H1 (cell line): ENCODE results near the gene SPAG5. TPM values are rescaled to one million over a fixed set of nuclear protein-coding genes. Genes with fewer than 3 reads are reported as not detected.

Experiments used
- BACH1 ChIP-seq: IDR thresholded peaks from 2 replicates; pipeline ENCODE4 v1.6.1; 2012; ENCODE audit warnings: low read length, improper control_type of control experiment
- EZH2 ChIP-seq: fragments of 200-600 bp; sonication (generic); IDR thresholded peaks from 2 replicates; pipeline ENCODE4 v1.7.1; 2012; ENCODE audit warnings: low read depth, mild to moderate bottlenecking, moderate library complexity, low read length, inconsistent platforms; ENCODE audit not compliant: severe bottlenecking
- GTF2F1 ChIP-seq: IDR thresholded peaks from 2 replicates; pipeline ENCODE4 v1.6.1; 2012; ENCODE audit warnings: low read depth, low read length, improper control_type of control experiment, borderline replicate concordance
- KDM4A ChIP-seq: IDR thresholded peaks from one replicate; pipeline ENCODE4 v1.7.1; 2012; ENCODE audit warnings: low read depth, mild to moderate bottlenecking, moderate library complexity, low read length, inconsistent platforms; ENCODE audit not compliant: severe bottlenecking
- SRF ChIP-seq: IDR thresholded peaks from 2 replicates; pipeline ENCODE4 v1.6.1; 2011; ENCODE audit warnings: mild to moderate bottlenecking, low read depth, low read length, moderate library complexity
- ZNF274 ChIP-seq: IDR thresholded peaks from 2 replicates; pipeline ENCODE4 v1.7.0; 2012; ENCODE audit warnings: low read length, borderline replicate concordance; ENCODE audit errors: extremely low read depth
- polyA plus RNA-seq, 7 experiments: library from polyadenylated mRNA; depleted of rRNA in 3 of 7; stranded (reverse) in 5 of 7; unstranded in 2 of 7; fragments of >200 nt in 5 of 7; fragments of 200-250 nt in 2 of 7; gene quantifications; 1 replicate in 5 of 7; 2 replicates in 1 of 7; 4 replicates in 1 of 7; pipeline versions ENCODE4 v1.2.1 to v1.2.3, GENCODE V29; 2011 to 2013; ENCODE audit warnings: missing spikeins in 2 of 7, mixed read lengths in 2 of 7
- total RNA-seq: library from RNA; stranded (reverse); fragmentation: NEBNext Ultra II Directional; extraction: Animal tissue kit (Norgen Biotek cat#: 25700); gene quantifications from 2 replicates; pipeline ENCODE4 v1.2.1, GENCODE V29; 2021
- TF ChIP-seq, protein P1 (sequence below): IDR thresholded peaks from 2 replicates; pipeline ENCODE4 v1.6.1; 2012; ENCODE audit warnings: low read length, inconsistent platforms

The SPAG5 gene
- total and polyA plus RNA-seq, 2 of the 8 experiments (the other 6 are each of a cell fraction or from before 2014, with no cell fraction given) = 57.1 to 129 TPM

DNA sequence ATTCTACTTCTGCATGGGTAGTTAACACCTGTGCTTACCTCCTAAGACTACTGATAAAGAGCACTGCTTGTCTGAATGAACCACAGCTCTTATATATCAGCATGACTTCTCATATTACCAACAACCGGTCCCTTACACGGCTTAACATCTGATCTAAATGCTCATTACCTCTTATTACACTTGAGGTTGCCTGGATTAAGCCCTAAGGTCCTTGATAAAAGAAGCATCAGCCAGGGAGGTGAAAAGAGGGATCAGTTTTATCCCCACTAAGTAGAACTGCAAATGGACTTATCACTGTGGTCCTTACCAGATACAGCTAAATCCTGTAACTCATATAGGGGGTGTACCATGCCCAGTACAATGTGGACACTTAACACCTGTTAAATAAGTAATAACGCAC lies 23.4 kb upstream of the SPAG5 start (continued):
- TF ChIP-seq BACH1 = no peak
- TF ChIP-seq KDM4A = no peak
- TF ChIP-seq, protein P1, sequence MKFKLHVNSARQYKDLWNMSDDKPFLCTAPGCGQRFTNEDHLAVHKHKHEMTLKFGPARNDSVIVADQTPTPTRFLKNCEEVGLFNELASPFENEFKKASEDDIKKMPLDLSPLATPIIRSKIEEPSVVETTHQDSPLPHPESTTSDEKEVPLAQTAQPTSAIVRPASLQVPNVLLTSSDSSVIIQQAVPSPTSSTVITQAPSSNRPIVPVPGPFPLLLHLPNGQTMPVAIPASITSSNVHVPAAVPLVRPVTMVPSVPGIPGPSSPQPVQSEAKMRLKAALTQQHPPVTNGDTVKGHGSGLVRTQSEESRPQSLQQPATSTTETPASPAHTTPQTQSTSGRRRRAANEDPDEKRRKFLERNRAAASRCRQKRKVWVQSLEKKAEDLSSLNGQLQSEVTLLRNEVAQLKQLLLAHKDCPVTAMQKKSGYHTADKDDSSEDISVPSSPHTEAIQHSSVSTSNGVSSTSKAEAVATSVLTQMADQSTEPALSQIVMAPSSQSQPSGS = no peak
- no peak for TF ChIP-seq GTF2F1
- TF ChIP-seq ZNF274 = no peak
- no peak for TF ChIP-seq EZH2
- no peak for TF ChIP-seq SRF
- TF ChIP-seq, all 59 proteins: peak for 0
